ENCODE data around the gene POLR1E.

Gene POLR1E

DNA sequence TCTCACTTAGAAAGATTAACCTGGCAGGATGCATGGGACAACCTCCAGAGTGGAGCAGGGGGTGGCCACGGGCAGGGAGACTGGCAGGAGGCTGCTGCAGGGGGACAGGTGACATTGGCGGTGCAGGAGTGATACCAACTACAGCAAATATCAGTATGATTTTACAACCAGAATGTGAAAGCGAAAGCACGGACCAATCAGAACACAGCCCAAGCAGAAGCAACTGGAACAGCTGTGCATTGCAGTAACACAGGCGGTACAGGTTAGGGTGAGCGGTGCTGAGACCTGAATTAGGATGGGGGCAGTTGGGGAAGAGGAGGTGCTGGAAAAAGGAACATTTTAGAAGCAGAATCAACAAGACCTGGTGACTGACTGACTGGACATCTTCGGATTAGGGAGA lies 29.3 kb downstream of the POLR1E start:
- H3F3A ChIP-seq (ENCODE audit: low read depth) = no peaks in the 10 kb centered on the region
- no peaks in the 10 kb centered on the region for H3K79me2 ChIP-seq (ENCODE audit: insufficient read depth, low read length)
- no peaks in the 10 kb centered on the region for H4K20me1 ChIP-seq (ENCODE audit: insufficient read depth, low read length, poor library complexity, severe bottlenecking)
- H3K9ac ChIP-seq (ENCODE audit: low read depth, low read length, poor library complexity, severe bottlenecking) = no peak overlapping the region
- no peaks in the 10 kb centered on the region for H3K9me2 ChIP-seq (replicated peaks; ENCODE audit: low read depth, low read length)
- no peaks in the 10 kb centered on the region for H3K9me3 ChIP-seq (ENCODE audit: insufficient read depth, low read depth, low read length)
- H2AFZ ChIP-seq (ENCODE audit: low read length) = no peak overlapping the region
- H3K36me3 ChIP-seq (ENCODE audit: insufficient read depth, low read length) = peaks cover 4% of the 10 kb centered on the region; the same call in 1 of the 2 replicates
- TF ChIP-seq EZH2phosphoT487 (IDR thresholded peaks at IDR 0.05; ENCODE audit: borderline replicate concordance) (no peak), CTCF (conservative IDR thresholded peaks at IDR 0.05; ENCODE audit: low read length) (no peak)
- no peak overlapping the region for H3K4me2 ChIP-seq (ENCODE audit: low read depth, low read length, poor library complexity, severe bottlenecking)
- H3K4me3 ChIP-seq (ENCODE audit: low read length, poor library complexity, severe bottlenecking) = no peak overlapping the region
- no peaks in the 10 kb centered on the region for H3K4me1 ChIP-seq (ENCODE audit: insufficient read depth, low read length, poor library complexity, severe bottlenecking)
- no peaks in the 10 kb centered on the region for H3K27me3 ChIP-seq (ENCODE audit: insufficient read depth, low read length, poor library complexity, severe bottlenecking)

GRCh38 chr9:37515620-37516258 lies 30.0 kb downstream of the POLR1E start:
- no peaks in the 10 kb centered on the region for H3K4me1 ChIP-seq (ENCODE audit: insufficient read depth, low read length, poor library complexity, severe bottlenecking)

DNA sequence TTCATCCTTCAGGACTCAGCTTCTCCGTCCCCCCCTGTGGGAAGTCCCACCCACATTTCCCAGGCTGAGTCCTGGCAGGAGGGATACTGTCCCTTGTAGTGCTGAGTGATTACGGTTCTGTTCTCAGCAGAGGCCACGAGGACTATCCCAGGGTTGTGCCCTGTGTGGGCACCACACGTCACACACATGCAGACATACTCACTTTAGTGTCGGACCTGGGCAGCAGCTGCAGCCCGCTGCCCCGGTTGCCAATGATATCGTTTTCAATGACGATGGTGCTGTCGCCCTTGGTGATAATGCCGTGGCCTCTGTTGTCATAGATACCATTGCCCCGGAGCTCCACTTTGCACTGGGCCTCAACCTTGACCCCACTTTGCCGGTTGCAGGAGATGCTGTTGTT lies 32.2 kb downstream of the POLR1E start:
- Histone ChIP-seq H3K9ac (ENCODE audit: low read depth, low read length, poor library complexity, severe bottlenecking) (no peak overlapping the region), H3K79me2 (ENCODE audit: insufficient read depth, low read length) (no peaks in the 10 kb centered on the region), H2AFZ (ENCODE audit: low read length) (no peak overlapping the region), H3K4me3 (ENCODE audit: low read length, poor library complexity, severe bottlenecking) (no peak overlapping the region), H3K4me2 (ENCODE audit: low read depth, low read length, poor library complexity, severe bottlenecking) (no peak overlapping the region), H4K20me1 (ENCODE audit: insufficient read depth, low read length, poor library complexity, severe bottlenecking) (no peaks in the 10 kb centered on the region), H3K27me3 (ENCODE audit: insufficient read depth, low read length, poor library complexity, severe bottlenecking) (no peaks in the 10 kb centered on the region), H3F3A (ENCODE audit: low read depth) (no peaks in the 10 kb centered on the region), H3K9me2 (replicated peaks; ENCODE audit: low read depth, low read length) (no peaks in the 10 kb centered on the region), H3K4me1 (ENCODE audit: insufficient read depth, low read length, poor library complexity, severe bottlenecking) (no peaks in the 10 kb centered on the region), H3K36me3 (ENCODE audit: insufficient read depth, low read length) (peaks cover 20% of the 10 kb centered on the region; the same call in 1 of the 2 replicates), H3K9me3 (ENCODE audit: insufficient read depth, low read depth, low read length) (no peaks in the 10 kb centered on the region)
- TF ChIP-seq CTCF (conservative IDR thresholded peaks at IDR 0.05; ENCODE audit: low read length) = no peak
- no peak for TF ChIP-seq EZH2phosphoT487 (IDR thresholded peaks at IDR 0.05; ENCODE audit: borderline replicate concordance)

More at GRCh38 chr9:37515620-37516258, 30.0 kb downstream of the POLR1E start:
- Histone ChIP-seq H3K79me2 (ENCODE audit: insufficient read depth, low read length) (no peaks in the 10 kb centered on the region), H3K4me3 (ENCODE audit: low read length, poor library complexity, severe bottlenecking) (no peak overlapping the region), H3K9ac (ENCODE audit: low read depth, low read length, poor library complexity, severe bottlenecking) (no peak overlapping the region), H3F3A (ENCODE audit: low read depth) (no peaks in the 10 kb centered on the region), H2AFZ (ENCODE audit: low read length) (no peak overlapping the region), H3K9me3 (ENCODE audit: insufficient read depth, low read depth, low read length) (no peaks in the 10 kb centered on the region), H3K27me3 (ENCODE audit: insufficient read depth, low read length, poor library complexity, severe bottlenecking) (no peaks in the 10 kb centered on the region), H3K4me2 (ENCODE audit: low read depth, low read length, poor library complexity, severe bottlenecking) (no peak overlapping the region), H3K36me3 (ENCODE audit: insufficient read depth, low read length) (peaks cover 4% of the 10 kb centered on the region; the same call in 1 of the 2 replicates), H4K20me1 (ENCODE audit: insufficient read depth, low read length, poor library complexity, severe bottlenecking) (no peaks in the 10 kb centered on the region), H3K9me2 (replicated peaks; ENCODE audit: low read depth, low read length) (no peaks in the 10 kb centered on the region)
- TF ChIP-seq CTCF (conservative IDR thresholded peaks at IDR 0.05; ENCODE audit: low read length) = no peak
